ENCODE measurements around the gene SMC4.
"Not testable (repeated sequence)": the region's sequence is repeated elsewhere in the genome, so short reads cannot be mapped to it uniquely, and the experiment has no call there.

SMC4 gene

GRCh38 chr3:160448845-160449635 lies 49.6 kb downstream of the SMC4 start:
- no peak for DNase-seq

- peak; percentile 12 for DNase-seq
Measured at GRCh38 chr3:160449636-160450598, 50.5 kb downstream of the SMC4 start, which contains the start of gene TRIM59. TRIM59 (minus strand) TSS chr3:160449786; CDS start chr3:160439183, 10,603 bp downstream.

GRCh38 chr3:160450846-160451245 lies 51.4 kb downstream of the SMC4 start:
- no peak for DNase-seq

- no peak for DNase-seq
Measured at GRCh38 chr3:160451602-160452001, 52.2 kb downstream of the SMC4 start.

GRCh38 chr3:160452251-160452650 lies 52.8 kb downstream of the SMC4 start:
- DNase-seq: not testable (repeated sequence)

- DNase-seq: peak; percentile 37
Measured at GRCh38 chr3:160454995-160455394, 55.5 kb downstream of the SMC4 start.

GRCh38 chr3:160455846-160456245 lies 56.4 kb downstream of the SMC4 start:
- DNase-seq: no peak

- DNase-seq: no peak
Measured at GRCh38 chr3:160458151-160458550, 58.7 kb downstream of the SMC4 start.

GRCh38 chr3:160459450-160459970 lies 60.1 kb downstream of the SMC4 start:
- no peak for DNase-seq

GRCh38 chr3:160460033-160460432 lies 60.6 kb downstream of the SMC4 start:
- no peak for DNase-seq

- DNase-seq: no peak
Measured at GRCh38 chr3:160464321-160464720, 64.9 kb downstream of the SMC4 start.

GRCh38 chr3:160464971-160465370 lies 65.5 kb downstream of the SMC4 start:
- no peak for DNase-seq

GRCh38 chr3:160470181-160470580 lies 70.7 kb downstream of the SMC4 start:
- DNase-seq: no peak

- no peak for DNase-seq
Measured at GRCh38 chr3:160471892-160472291, 72.4 kb downstream of the SMC4 start.

GRCh38 chr3:160472344-160472743 lies 72.9 kb downstream of the SMC4 start:
- no peak for DNase-seq

- no peak for DNase-seq
Measured at GRCh38 chr3:160473221-160473620, 73.8 kb downstream of the SMC4 start.

GRCh38 chr3:160473978-160474377 lies 74.5 kb downstream of the SMC4 start:
- no peak for DNase-seq

- DNase-seq: no peak
Measured at GRCh38 chr3:160474416-160474838, 75.0 kb downstream of the SMC4 start.

- no peak for DNase-seq
Measured at GRCh38 chr3:160475153-160475552, 75.7 kb downstream of the SMC4 start.

GRCh38 chr3:160475884-160476283 lies 76.4 kb downstream of the SMC4 start:
- DNase-seq: no peak

GRCh38 chr3:160477750-160478149 lies 78.3 kb downstream of the SMC4 start:
- DNase-seq: no peak

- DNase-seq: no peak
Measured at GRCh38 chr3:160478338-160478737, 78.9 kb downstream of the SMC4 start.

GRCh38 chr3:160479376-160479775 lies 79.9 kb downstream of the SMC4 start:
- DNase-seq: no peak
